Measurements from ENCODE around the gene RGS1. TPM values are rescaled to one million over a fixed set of nuclear protein-coding genes. Genes with fewer than 3 reads are reported as not detected.

RGS1 gene
- polyA plus RNA-seq, 3 donors = 3.9 to 27.9 (median 7.5) TPM

DNA sequence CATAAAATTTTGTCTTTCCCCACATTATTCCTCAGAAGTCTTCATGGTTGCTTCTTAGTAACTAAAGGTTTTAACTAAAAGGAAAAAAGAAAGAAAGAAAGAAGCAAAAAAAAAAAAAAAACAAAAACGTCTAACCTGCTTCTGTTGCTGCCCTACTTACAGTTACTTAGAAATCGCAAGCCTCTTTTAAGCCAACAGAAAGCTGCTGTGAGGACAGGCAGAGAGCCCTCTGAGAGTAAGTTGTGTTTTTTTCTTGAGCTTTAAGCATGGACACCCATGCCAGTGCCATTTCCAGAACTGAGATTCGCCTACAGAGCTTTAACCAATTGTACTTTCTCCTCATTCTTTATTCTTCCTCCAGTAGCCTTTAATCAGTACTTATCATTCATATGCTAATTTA lies 25.6 kb upstream of the RGS1 start:
- no peak overlapping the region for H3K27ac ChIP-seq (ENCODE audit: low read depth, low read length)
- WGBS, 3 donors = 80 to 84% (median 81%) methylated on average over 3 of the region's 3 CpGs

DNA sequence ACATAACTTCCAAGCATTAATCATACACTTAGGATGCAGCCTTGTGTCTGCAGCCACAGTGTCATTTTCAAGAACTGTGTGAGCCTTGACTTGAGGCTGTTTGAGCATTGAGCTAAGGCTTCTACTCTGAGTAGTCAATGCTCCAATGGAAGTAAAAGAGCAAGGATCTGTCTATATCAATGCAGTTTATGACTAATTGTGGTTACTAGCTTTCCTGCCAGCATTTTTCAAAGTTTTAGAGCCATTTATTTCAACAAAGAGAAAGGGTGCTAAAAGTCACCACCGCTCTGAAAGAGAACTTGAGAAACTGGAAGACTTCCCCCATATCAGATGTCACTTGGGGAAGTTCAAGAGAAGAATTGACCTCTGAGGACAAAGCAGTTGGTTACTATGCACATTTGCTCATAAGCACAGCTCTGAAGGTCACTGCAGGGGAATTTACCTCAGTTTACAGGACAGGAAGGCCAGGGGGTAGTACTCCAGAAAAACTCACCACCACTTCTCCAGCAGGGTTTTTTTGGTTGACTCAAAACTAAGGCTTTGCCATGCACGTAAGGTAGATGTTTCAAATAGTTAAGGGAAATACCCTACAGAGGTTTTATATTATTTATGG lies 24.5 kb upstream of the RGS1 start:
- 62 to 90% (median 69%) methylated on average over 2 of the region's 2 CpGs for WGBS, 3 donors

DNA sequence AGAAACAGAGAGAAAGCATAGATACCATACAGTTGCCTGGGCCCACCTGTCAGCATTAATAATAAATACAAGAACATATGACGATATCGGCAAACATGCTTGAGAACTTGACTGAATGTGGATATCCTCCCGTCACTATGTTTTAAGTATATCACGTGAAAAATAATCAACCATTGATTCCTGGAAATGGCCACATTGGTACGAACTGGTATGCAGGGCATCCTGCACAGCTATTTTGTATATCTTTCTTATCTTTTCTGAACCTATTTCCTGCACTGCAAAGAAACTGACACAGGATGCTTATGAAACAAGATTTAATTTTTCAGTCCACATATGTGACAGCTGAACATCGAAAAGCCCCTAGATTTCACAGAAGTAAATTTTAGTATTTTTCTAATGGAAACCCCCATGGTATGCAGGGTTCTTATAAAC lies 22.8 kb upstream of the RGS1 start:
- WGBS, 3 donors = 54 to 72% (median 69%) methylated on average over 6 of the region's 6 CpGs
- H3K27ac ChIP-seq (ENCODE audit: low read depth, low read length) = no peak overlapping the region

More for the DNA sequence above, 24.5 kb upstream of the RGS1 start:
- no peak overlapping the region for H3K27ac ChIP-seq (ENCODE audit: low read depth, low read length)

DNA sequence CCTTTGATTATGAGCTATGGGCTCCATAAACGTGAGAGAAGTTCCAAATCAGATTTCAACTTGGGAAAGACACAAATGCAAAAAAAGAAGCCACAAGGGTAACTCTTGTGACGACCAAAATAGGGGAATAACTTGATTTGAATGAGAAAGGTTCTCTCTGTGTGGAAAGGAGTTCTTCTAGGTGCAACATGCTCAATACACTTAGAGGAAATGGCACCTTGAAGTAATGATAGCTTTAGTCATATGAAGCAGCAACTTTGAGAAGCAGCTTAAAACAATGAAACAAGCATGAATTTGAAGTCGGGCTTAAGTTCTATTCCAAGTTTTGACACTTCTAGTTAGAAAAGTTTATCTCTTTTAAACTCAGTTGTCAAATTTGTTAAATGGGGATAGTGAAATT lies 21.8 kb upstream of the RGS1 start:
- 60 to 87% (median 81%) methylated on average over 3 of the region's 3 CpGs for WGBS, 3 donors
- H3K27ac ChIP-seq (ENCODE audit: low read depth, low read length) = no peak overlapping the region

DNA sequence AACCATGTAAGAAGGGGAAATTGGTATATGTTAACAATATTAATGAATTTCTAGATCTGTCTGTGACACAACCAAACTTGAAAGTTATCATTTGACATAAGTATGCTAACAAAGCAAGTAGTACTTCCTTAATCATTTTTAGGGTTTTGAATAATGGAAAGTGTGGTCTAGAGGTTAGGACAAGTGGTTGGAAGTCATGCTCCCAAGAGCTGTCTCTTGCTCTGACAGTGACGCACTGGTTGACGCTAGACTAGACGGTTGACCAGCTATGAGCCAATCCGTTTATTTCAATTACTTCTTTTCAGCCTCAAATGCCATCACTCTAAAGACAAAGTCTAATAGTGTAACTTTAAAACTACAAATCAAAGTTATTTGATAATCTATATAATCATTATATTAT lies 20.7 kb upstream of the RGS1 start:
- H3K27ac ChIP-seq (ENCODE audit: low read depth, low read length) = no peak overlapping the region
- 83 to 95% (median 94%) methylated on average over 4 of the region's 4 CpGs for WGBS, 3 donors

DNA sequence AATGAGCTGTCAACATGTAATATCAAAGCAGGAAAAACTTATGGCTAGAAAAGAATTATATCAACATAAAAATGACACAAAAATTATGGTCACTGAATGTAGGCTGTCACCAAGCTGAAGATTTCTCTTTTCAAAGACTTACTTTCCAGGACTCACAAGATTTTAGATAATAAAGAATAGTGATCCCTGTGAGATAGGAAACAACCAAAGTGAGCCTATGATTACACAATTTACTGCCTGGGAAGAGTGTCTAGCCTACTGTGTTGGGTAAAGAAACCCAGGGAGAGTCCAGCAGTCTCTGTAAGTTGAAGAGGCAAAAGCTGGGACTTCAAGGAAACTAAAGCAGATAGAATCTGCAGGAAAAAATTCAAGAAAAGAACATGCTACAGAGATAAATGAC lies 20.2 kb upstream of the RGS1 start:
- H3K27ac ChIP-seq (ENCODE audit: low read depth, low read length) = no peak overlapping the region

DNA sequence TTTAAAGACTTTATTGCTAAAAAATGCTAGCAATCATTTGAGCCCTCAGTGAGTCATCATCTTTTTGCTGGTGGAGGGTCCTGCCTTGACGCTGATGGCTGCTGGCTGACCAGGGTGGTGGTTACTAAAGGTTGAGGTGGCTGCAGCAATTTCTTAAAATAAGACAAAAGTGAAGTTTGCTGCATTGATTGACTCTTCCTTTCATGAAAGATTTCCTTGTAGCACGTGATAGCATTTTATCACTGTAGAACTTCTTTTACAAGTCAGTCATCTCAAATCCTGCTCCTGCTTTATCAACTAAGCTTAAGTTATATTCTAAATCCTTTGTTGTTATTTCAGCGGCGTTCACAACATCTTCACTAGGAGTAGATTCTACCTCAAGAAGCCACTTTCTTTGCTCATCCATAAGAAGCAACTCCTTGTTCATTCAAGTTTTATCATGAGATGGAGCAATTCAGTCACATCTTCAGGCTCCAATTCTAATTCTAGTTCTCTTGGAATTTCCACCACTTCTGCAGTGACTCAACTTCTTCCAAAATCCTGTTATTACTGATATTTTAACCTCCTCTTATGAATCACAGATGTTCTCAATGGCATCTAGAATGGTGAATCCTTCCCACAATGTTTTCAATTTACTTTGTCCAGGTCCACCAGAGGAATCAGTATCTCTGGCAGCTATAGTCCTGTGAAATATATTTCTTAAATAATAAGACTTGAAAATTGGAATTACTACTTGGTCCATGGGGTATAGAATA lies 17.6 kb upstream of the RGS1 start:
- no peak overlapping the region for H3K27ac ChIP-seq (ENCODE audit: low read depth, low read length)
- 91 to 95% (median 95%) methylated on average over 4 of the region's 4 CpGs for WGBS, 3 donors

DNA sequence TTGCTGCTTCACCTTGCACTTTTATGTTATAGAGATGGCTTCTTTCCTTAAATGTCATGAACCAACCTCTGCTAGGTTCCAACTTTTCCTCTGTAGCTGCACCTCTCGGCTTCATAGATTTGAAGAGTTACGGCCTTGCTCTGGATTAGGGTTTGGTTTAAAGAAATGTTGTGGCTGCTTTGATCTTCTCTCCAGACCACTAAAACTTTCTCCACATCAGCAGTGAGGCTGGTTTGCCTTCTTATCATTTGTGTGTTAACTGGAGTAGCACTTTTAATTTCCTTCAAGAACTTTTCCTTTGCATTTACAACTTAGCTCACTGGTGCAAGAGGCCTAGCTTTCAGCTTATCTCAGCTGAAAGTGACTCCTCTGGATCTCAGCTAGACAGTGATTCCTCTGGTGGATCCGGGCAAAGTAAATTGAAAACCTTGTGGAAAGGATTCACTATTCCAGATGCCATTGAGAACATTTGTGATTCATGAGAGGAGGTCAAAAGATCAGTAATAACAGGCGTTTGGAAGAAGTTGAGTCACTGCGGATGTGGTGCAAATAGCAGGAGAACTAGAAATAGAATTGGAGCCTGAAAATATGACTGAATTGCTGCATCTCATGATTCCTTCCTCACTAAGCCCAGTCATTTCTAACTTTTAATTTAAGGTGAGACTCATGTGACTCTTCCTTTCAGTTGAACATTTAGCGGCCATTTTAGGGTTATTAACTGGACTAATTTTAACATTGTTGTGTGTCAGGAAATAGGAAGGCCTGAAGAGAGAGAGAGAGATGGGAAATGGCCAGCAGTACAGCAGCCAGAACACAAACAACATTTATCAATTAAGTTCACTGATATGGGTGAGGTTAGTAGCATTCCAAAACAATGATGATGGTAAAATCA lies 16.2 kb upstream of the RGS1 start:
- 63 to 70% (median 67%) methylated on average over 6 of the region's 6 CpGs for WGBS, 3 donors

DNA sequence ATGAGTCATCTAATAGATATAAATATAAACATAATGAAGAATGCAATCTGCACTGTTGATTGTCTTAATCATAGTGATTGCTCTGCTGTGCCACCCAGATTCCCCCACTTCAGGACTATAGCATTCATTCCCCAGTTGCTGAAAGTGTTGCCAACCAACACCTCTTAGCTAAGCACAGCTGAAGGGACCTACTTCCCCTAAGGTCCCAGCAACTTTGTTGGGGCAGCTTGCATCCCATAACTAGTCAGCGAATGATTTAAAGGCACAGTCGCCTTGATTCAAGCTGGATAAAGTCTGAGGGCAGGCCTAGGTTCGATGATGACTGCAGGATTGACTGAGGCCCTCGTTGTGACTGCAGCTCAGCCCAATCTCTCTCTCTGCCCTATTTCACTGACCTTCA lies 14.3 kb upstream of the RGS1 start:
- H3K27ac ChIP-seq (ENCODE audit: low read depth, low read length) = no peak overlapping the region
- WGBS, 3 donors = 89 to 90% (median 89%) methylated on average over 4 of the region's 4 CpGs

More for the DNA sequence above, 16.2 kb upstream of the RGS1 start:
- H3K27ac ChIP-seq (ENCODE audit: low read depth, low read length) = no peak overlapping the region

DNA sequence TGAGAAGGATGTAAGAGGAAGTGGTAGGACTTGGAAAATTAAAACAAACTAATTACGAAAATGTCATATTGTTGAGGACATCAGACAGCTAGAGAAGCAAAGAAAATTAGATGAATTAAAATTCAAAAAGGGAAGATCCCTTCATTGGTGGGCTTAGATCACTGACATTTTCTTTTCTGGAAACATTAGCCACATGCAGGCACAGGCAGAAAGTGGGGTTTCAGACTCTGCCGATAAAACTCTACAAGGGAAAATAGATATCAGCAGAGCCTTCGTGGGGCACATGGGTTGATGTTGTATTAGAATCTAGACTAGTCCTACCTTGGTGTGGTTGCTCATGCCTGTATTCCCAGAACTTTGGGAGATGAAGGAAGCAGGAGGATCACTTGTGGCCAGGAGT lies 12.4 kb upstream of the RGS1 start:
- 87 to 96% (median 94%) methylated on average over 3 of the region's 3 CpGs for WGBS, 3 donors
- no peak overlapping the region for H3K27ac ChIP-seq (ENCODE audit: low read depth, low read length)

DNA sequence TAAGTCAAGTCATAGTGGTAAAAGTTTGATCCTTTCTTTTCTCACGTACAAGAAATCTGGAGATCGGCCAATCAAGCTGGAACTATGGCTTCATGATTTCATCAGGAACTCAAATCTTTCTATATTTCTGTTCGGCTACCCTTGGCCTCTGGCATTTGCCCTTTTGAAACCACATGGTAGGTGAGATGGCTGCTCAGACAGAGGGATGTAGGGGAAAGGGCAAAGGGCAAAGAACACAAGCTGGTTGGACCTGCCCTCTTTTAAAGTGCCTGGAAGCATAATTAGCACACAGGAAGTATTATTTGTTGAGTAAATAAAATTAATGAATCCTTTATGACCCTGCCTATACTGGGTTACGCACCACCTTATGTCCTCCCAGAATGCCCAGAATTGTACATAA lies 11.5 kb upstream of the RGS1 start:
- 85 to 86% (median 85%) methylated on average over 4 of the region's 4 CpGs for WGBS, 3 donors
- no peak overlapping the region for H3K27ac ChIP-seq (ENCODE audit: low read depth, low read length)

DNA sequence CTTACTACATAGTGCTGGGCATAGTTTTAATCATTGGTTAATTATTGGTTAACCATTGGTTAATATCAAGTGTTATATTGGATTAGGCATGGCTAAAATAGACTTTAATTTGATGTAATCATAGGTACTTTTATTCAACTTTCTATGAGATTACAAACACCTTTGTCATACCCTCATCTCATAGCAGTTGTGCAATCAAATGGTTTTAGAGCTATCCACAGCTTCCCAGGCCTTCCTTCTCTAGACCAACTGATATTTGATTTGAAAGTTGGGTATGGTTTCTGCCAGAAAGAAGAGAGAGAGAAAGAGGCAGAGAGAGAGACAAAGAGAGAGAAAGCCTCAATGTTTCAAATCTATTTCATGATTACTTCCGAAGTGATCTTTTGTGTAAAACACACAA lies 9.6 kb upstream of the RGS1 start:
- 92 to 94% (median 93%) methylated on average over 1 of the region's 1 CpG for WGBS, 3 donors
- no peak overlapping the region for H3K27ac ChIP-seq (ENCODE audit: low read depth, low read length)

DNA sequence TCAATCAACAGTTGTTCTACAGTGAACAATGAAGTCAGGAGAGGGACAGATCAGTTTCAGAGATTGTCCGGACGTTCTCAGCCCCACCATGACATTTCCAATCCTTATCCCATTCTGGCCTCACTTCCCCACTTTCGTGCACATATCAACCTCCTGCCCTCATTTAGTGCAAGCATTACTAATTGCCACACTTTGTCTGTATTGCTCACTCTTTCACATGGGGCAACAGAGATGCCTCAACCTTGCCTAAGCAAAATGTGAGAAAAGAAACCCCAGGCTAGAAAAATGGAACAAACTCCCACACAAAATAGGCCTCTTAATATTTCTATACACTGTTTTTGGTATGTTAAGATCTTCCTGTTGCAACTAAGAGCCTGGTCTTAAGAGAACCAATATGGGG lies 8.9 kb upstream of the RGS1 start:
- WGBS, 3 donors = 81 to 93% (median 85%) methylated on average over 3 of the region's 3 CpGs
- H3K27ac ChIP-seq (ENCODE audit: low read depth, low read length) = no peak overlapping the region

DNA sequence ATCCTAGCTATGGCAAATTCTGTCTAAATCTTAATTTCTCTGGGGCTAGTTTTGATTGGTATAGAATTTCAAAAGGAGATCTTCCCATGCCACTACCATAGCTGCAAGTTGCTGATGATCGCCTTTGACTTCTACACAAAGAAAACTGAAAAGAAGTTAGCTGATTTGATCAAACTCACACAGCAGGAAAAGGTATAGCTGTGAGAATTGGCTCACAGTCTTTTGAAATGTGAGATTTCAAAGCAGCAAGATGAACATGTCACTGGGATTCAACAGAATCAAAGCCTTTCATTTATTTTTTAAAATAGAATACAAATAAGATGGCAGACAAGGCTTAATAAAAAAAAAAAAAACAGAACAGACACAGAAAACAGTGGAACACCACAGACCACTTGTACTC lies 7.5 kb upstream of the RGS1 start:
- 93 to 100% (median 94%) methylated on average over 1 of the region's 1 CpG for WGBS, 3 donors
- no peak overlapping the region for H3K27ac ChIP-seq (ENCODE audit: low read depth, low read length)

DNA sequence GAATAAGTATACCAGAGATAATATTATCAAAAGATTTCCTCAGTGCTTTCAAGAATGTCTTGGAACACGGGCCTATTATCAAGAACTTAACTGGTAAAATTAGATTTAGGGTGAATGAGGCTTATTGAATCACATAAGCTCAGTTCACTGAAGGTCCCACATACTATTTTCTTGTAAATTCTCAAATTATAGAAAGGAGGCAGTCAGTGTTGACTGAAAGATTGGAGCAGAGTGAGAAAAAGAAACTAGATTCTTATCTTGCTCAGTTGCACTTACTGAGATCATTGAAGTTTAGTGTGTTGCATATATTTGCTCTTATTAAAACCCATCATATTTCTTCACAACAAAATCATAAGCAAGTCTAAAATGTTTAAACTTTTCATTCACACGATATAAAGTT lies 3.9 kb upstream of the RGS1 start:
- no peak overlapping the region for H3K27ac ChIP-seq (ENCODE audit: low read depth, low read length)
- 83 to 87% (median 87%) methylated on average over 2 of the region's 2 CpGs for WGBS, 3 donors

DNA sequence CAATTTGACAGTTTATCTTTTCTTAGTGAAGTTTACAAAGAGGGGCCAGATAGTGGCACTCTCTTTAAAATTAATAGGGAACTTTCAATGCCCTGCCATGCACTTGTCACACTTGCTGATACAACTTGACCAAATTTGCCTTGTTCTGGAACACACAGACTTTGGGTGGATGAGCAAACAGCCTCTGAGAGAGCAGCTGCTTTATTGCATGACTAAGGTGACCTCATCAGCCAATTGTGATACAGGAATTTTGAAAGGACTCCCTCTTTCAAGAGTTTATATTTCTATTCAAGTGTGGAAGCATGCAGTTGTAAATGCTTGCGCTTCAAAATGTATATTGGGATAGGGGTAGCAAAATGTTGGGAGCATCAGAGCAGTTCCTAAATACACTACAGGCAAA lies 2.1 kb upstream of the RGS1 start:
- H3K27ac ChIP-seq (ENCODE audit: low read depth, low read length) = no peak overlapping the region
- 53 to 100% (median 97%) methylated on average over 1 of the region's 1 CpG for WGBS, 3 donors

DNA sequence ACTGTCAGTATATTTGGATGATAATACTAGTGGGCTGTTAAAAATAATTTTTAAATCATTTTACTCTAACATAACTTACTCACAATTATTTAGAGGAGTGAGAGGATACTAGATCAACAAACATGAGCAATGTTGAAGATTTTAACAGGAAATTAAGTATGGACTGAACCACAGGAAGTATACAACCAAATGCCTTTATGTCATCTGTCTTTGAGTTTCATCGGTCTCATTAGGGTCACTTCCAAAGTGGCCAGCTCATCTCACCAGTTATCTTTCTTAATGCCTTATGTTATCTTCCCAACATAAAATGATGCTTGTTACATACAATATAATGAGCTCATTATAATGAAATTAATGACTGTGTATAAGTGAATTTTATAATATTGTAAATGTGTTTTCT lies 1.5 kb upstream of the RGS1 start:
- 34 to 54% (median 46%) methylated on average over 1 of the region's 1 CpG for WGBS, 3 donors

DNA sequence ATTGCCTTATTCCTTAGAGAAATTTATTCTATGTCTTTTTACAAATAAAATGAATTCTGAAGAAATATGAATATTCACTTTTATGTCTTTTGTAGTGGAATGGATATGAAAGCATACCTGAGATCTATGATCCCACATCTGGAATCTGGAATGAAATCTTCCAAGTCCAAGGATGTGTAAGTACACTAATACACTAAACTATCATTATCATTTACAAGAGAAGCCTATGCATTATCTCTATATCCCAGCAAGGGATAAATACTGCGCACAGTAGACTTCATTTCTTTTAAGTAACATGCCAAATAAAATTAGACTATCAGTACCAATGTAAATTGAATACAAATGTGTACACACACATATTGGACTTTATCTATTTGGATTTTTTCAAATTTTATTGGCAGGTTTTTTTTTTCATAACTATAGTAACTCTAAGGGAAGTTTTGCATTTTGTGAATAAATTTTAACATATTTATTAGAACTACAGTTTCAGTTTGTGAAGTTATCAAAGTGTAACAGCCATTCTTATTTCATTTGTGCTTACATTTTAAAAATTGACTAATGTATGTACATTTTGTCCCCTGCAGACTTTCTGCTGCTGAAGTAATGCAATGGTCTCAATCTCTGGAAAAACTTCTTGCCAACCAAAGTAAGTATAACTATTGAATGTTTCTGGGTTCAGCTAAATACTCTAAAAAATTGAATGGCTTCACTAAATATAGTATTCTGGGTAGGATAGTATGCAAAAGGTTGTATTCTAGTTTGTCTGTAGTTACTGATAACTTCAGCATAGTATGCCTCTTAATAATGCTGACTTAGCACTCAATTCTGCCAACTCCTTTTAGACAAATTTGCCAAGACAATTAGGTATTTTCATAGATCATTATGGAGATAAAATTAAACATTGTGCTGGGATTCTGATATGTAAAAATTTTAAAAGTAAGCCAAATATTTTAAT lies 894 bp downstream of the RGS1 start:
- H3K27ac ChIP-seq (ENCODE audit: low read depth, low read length) = no peak overlapping the region
- 92 to 100% (median 95%) methylated on average over 1 of the region's 1 CpG for WGBS, 3 donors

More for the DNA sequence above, 1.5 kb upstream of the RGS1 start:
- no peak overlapping the region for H3K27ac ChIP-seq (ENCODE audit: low read depth, low read length)
